K562 (cell line): ENCODE results near the gene BTG2. TPM values are rescaled to one million over a fixed set of nuclear protein-coding genes. Genes with fewer than 3 reads are reported as not detected.

Source experiments
- AFF4 ChIP-seq: sonication (generic); formaldehyde crosslinking; IDR thresholded peaks from 2 replicates; pipeline ENCODE4 v1.8.0; 2023; ENCODE audit warnings: mild to moderate bottlenecking, missing genetic modification reagents
- CCNT2 ChIP-seq: IDR thresholded peaks from 2 replicates; pipeline ENCODE4 v1.6.1; 2011; ENCODE audit warnings: borderline replicate concordance, low read depth, mild to moderate bottlenecking, moderate library complexity, mixed read lengths, low read length; ENCODE audit not compliant: insufficient read length; ENCODE audit errors: extremely low read depth
- FOXP1 ChIP-seq: sonication (generic); formaldehyde crosslinking; IDR thresholded peaks from 2 replicates; pipeline ENCODE4 v1.8.0; 2022; ENCODE audit warnings: mild to moderate bottlenecking, missing genetic modification reagents
- LCOR ChIP-seq: sonication (generic); formaldehyde crosslinking; IDR thresholded peaks from 2 replicates; pipeline ENCODE4 v1.8.0; 2022; ENCODE audit warnings: mild to moderate bottlenecking, missing genetic modification reagents
- MCM3 ChIP-seq: fragments of 450-650 bp; IDR thresholded peaks from 2 replicates; pipeline ENCODE4 v1.6.1; 2016
- MEIS2 ChIP-seq: fragments of 450-650 bp; IDR thresholded peaks from 2 replicates; pipeline ENCODE4 v1.6.1; 2014; ENCODE audit warnings: mild to moderate bottlenecking; ENCODE audit not compliant: partially characterized antibody
- MITF ChIP-seq: IDR thresholded peaks from 2 replicates; pipeline ENCODE4 v1.6.1; 2014; ENCODE audit warnings: antibody characterized with exemption
- MXI1 ChIP-seq: IDR thresholded peaks from 2 replicates; pipeline ENCODE4 v1.6.1; 2011; ENCODE audit warnings: low read depth, mild to moderate bottlenecking, improper control_type of control experiment, low read length
- PHF8 ChIP-seq: fragments of 200-600 bp; sonication (generic); IDR thresholded peaks from 2 replicates; pipeline ENCODE4 v1.6.1; 2012; ENCODE audit warnings: mixed run types, mild to moderate bottlenecking, inconsistent platforms, low read length, moderate library complexity, borderline replicate concordance
- PTBP1 ChIP-seq: fragments of 200-400 bp; formaldehyde crosslinking; IDR thresholded peaks from 2 replicates; pipeline ENCODE4 v1.6.1; 2017; ENCODE audit warnings: low read depth, low read length
- RAD51 ChIP-seq: fragments of 450-650 bp; IDR thresholded peaks from 2 replicates; pipeline ENCODE4 v1.7.1; 2016; ENCODE audit warnings: low read depth, mild to moderate bottlenecking, borderline replicate concordance
- SIRT6 ChIP-seq: IDR thresholded peaks from one replicate; pipeline ENCODE4 v1.6.1; 2012; ENCODE audit warnings: low read depth, mild to moderate bottlenecking, control low read depth, inconsistent platforms, low read length, moderate library complexity
- TAF1 ChIP-seq: IDR thresholded peaks from 2 replicates; pipeline ENCODE4 v1.6.1; 2011; ENCODE audit warnings: mild to moderate bottlenecking, low read length, moderate library complexity; ENCODE audit not compliant: insufficient read depth, control insufficient read depth, severe bottlenecking; ENCODE audit errors: extremely low read depth
- TCF15 ChIP-seq: fragments of 250-450 bp; sonication (Bioruptor Pico); IDR thresholded peaks from 2 replicates; pipeline ENCODE4 v1.8.0; 2022; ENCODE audit warnings: moderate library complexity, mild to moderate bottlenecking, inconsistent platforms
- USF2 ChIP-seq: sonication (generic); formaldehyde crosslinking; IDR thresholded peaks from 2 replicates; pipeline ENCODE4 v1.5.0; 2020; ENCODE audit warnings: missing genetic modification reagents
- ZNF57 ChIP-seq: fragments of 450-650 bp; formaldehyde crosslinking; IDR thresholded peaks from 2 replicates; pipeline ENCODE4 v1.4.0; 2020; ENCODE audit warnings: mild to moderate bottlenecking, moderate library complexity
- polyA plus RNA-seq, 8 experiments: library from polyadenylated mRNA; depleted of rRNA in 4 of 8; stranded (reverse) in 5 of 8; unstranded in 3 of 8; fragments of >200 nt; fragmentation: Nextera tagmentation in 2 of 8; fragmentation: Illumina TruSeq in 1 of 8; extraction: Ambion mirVana in 2 of 8; extraction: Trizol in 1 of 8; gene quantifications; 2 replicates each; pipeline versions ENCODE4 v1.2.1 to v1.2.3, GENCODE V29; 2011 to 2014; ENCODE audit warnings: inconsistent platforms in 1 of 8, missing spikeins in 1 of 8
- total RNA-seq, 7 experiments: library from RNA; depleted of rRNA in 6 of 7; stranded (reverse); fragments of >200 nt in 6 of 7; fragmentation: Illumina TruSeq in 2 of 7; extraction: Trizol in 2 of 7; gene quantifications; 2 replicates each; pipeline versions ENCODE4 v1.2.1 to v1.2.3, GENCODE V29; 2011 to 2021; ENCODE audit warnings: low replicate concordance in 1 of 7
- TF ChIP-seq, protein P1 (sequence below), 2 experiments: fragments of 450-650 bp; conservative IDR thresholded peaks; 2 replicates each; pipeline ENCODE4 v1.6.1; 2017; ENCODE audit warnings: mild to moderate bottlenecking in 2 of 2, moderate library complexity in 2 of 2
- TF ChIP-seq, protein P2 (sequence below): sonication (generic); formaldehyde crosslinking; IDR thresholded peaks from 2 replicates; pipeline ENCODE4 v1.9.0; 2022; ENCODE audit warnings: mild to moderate bottlenecking, missing genetic modification reagents

BTG2 gene
- total and polyA plus RNA-seq, 9 of the 15 experiments (the other 6 are each of a cell fraction or from before 2014, with no cell fraction given) = 2.3 to 41.9 (median 8.7) TPM

- TF ChIP-seq, protein P1, sequence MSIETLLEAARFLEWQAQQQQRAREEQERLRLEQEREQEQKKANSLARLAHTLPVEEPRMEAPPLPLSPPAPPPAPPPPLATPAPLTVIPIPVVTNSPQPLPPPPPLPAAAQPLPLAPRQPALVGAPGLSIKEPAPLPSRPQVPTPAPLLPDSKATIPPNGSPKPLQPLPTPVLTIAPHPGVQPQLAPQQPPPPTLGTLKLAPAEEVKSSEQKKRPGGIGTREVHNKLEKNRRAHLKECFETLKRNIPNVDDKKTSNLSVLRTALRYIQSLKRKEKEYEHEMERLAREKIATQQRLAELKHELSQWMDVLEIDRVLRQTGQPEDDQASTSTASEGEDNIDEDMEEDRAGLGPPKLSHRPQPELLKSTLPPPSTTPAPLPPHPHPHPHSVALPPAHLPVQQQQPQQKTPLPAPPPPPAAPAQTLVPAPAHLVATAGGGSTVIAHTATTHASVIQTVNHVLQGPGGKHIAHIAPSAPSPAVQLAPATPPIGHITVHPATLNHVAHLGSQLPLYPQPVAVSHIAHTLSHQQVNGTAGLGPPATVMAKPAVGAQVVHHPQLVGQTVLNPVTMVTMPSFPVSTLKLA (conservative IDR thresholded peaks at IDR 0.05) = 0 out of 4 replicates have a peak, but pooled peaks of 1 of the 2 experiments have one; percentile 13
- no peak; the same call in 1 of the 2 replicates for TF ChIP-seq PHF8
- TF ChIP-seq TCF15 = no peak
- TF ChIP-seq TAF1 = no peak
- TF ChIP-seq MCM3 = no peak
- no peak for TF ChIP-seq SIRT6
- TF ChIP-seq USF2 (CRISPR knock-in tag) = peak; percentile 25; the same call in 1 of the 2 replicates
- no peak for TF ChIP-seq LCOR
- TF ChIP-seq MEIS2 = peak; percentile 61
- TF ChIP-seq PTBP1 = no peak
- TF ChIP-seq, protein P2, sequence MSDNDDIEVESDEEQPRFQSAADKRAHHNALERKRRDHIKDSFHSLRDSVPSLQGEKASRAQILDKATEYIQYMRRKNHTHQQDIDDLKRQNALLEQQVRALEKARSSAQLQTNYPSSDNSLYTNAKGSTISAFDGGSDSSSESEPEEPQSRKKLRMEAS (CRISPR knock-in tag) = peak; percentile 76
- TF ChIP-seq ZNF57 (CRISPR knock-in tag) = no peak
- TF ChIP-seq CCNT2 = no peak
- TF ChIP-seq FOXP1 = no peak
- 0 out of 2 replicates have a peak, but pooled peaks have one; percentile 8 for TF ChIP-seq RAD51
- TF ChIP-seq MITF = no peak
- TF ChIP-seq AFF4 (CRISPR knock-in tag) = no peak
- no peak for TF ChIP-seq MXI1
Observed at GRCh38 chr1:203291201-203292096, 13.9 kb upstream of the BTG2 start (continued).
